Measurements from ENCODE around the gene GNB1. TPM values are rescaled to one million over a fixed set of nuclear protein-coding genes. Genes with fewer than 3 reads are reported as not detected.

Gene GNB1
- total and polyA plus RNA-seq, 10 of the 15 experiments (the other 5 are each of a cell fraction or from before 2014, with no cell fraction given), result 23.0 to 392 (median 93.9) TPM

DNA sequence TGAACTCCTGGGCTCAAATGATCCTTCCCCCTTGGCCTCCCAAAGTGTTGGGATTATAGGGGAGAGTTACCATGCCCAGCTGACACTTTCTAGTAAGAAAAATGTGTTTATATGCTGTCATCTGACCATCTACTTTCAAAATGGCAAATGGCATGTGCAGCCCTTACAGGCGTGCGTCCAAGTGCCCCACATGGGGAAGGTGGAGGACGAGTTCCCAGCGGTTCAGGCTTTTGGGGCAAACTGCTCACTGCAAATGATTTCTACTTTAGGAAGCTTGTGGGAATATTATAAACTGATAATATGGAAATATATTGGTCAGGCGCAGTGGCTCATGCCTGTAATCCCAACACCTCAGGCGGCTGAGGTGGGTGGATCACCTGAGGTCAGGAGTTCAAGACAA is 71.1 kb downstream of the GNB1 start (continued):
- TF ChIP-seq MTA3 (IDR thresholded peaks at IDR 0.05; ENCODE audit: borderline replicate concordance, low read length) (no peak), TCF7 (IDR thresholded peaks at IDR 0.05; ENCODE audit: borderline replicate concordance) (no peak), HCFC1 (IDR thresholded peaks at IDR 0.05; ENCODE audit: low read length) (no peak), POU2F2 (IDR thresholded peaks at IDR 0.05; ENCODE audit: borderline replicate concordance, low read depth, low read length) (no peak)
- TF ChIP-seq, protein P1, sequence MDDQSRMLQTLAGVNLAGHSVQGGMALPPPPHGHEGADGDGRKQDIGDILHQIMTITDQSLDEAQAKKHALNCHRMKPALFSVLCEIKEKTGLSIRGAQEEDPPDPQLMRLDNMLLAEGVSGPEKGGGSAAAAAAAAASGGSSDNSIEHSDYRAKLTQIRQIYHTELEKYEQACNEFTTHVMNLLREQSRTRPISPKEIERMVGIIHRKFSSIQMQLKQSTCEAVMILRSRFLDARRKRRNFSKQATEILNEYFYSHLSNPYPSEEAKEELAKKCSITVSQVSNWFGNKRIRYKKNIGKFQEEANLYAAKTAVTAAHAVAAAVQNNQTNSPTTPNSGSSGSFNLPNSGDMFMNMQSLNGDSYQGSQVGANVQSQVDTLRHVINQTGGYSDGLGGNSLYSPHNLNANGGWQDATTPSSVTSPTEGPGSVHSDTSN (IDR thresholded peaks at IDR 0.05; ENCODE audit: insufficient replicate concordance, low read depth, low read length), result no peak
- TF ChIP-seq, protein P2, sequence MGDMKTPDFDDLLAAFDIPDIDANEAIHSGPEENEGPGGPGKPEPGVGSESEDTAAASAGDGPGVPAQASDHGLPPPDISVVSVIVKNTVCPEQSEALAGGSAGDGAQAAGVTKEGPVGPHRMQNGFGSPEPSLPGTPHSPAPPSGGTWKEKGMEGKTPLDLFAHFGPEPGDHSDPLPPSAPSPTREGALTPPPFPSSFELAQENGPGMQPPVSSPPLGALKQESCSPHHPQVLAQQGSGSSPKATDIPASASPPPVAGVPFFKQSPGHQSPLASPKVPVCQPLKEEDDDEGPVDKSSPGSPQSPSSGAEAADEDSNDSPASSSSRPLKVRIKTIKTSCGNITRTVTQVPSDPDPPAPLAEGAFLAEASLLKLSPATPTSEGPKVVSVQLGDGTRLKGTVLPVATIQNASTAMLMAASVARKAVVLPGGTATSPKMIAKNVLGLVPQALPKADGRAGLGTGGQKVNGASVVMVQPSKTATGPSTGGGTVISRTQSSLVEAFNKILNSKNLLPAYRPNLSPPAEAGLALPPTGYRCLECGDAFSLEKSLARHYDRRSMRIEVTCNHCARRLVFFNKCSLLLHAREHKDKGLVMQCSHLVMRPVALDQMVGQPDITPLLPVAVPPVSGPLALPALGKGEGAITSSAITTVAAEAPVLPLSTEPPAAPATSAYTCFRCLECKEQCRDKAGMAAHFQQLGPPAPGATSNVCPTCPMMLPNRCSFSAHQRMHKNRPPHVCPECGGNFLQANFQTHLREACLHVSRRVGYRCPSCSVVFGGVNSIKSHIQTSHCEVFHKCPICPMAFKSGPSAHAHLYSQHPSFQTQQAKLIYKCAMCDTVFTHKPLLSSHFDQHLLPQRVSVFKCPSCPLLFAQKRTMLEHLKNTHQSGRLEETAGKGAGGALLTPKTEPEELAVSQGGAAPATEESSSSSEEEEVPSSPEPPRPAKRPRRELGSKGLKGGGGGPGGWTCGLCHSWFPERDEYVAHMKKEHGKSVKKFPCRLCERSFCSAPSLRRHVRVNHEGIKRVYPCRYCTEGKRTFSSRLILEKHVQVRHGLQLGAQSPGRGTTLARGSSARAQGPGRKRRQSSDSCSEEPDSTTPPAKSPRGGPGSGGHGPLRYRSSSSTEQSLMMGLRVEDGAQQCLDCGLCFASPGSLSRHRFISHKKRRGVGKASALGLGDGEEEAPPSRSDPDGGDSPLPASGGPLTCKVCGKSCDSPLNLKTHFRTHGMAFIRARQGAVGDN (IDR thresholded peaks at IDR 0.05), result no peak

DNA sequence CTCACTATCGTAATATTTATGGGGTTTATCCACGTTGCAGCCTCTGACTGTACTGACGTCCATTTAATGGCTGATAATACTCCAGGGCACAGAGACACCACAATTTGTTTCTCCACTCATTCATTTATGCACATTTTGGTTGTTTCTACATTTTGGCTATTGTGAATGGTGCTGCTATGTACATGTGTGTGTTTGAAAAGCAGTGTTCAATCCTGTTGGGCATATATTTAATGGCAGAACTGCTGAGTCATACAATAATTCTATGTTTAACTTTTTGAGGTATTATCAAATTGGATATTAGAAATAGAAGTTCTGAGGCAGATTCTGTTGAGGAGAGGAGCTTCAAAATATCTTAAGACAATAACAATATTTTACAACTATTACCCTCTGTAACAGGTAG is 73.7 kb downstream of the GNB1 start:
- Histone ChIP-seq H3K9ac (ENCODE audit: control insufficient read depth, insufficient read depth, low read length) (no peak overlapping the region), H3K4me3 (no peak overlapping the region), H3K4me1 (ENCODE audit: control insufficient read depth, insufficient read depth, low read length) (no peaks in the 10 kb centered on the region), H4K20me1 (ENCODE audit: control insufficient read depth, insufficient read depth) (no peaks in the 10 kb centered on the region; the same call in 1 of the 2 replicates), H3K36me3 (ENCODE audit: control insufficient read depth in 2 of 2, insufficient read depth in 2 of 2, low read length in 1 of 2) (peaks cover 22 to 24% of the 10 kb centered on the region in 2 experiments; a peak in 3 of 4 replicates), H3K4me2 (ENCODE audit: control insufficient read depth, insufficient read depth) (no peak overlapping the region), H3K27ac (ENCODE audit: control insufficient read depth, insufficient read depth) (no peak overlapping the region), H3K9me3 (replicated peaks; ENCODE audit: control insufficient read depth, insufficient read depth, low read length) (no peaks in the 10 kb centered on the region), H3K79me2 (ENCODE audit: control insufficient read depth, insufficient read depth, low read length) (no peaks in the 10 kb centered on the region; the same call in 1 of the 2 replicates), H3K27me3 (replicated peaks in 1 of 2; ENCODE audit: control insufficient read depth in 2 of 2, insufficient read depth in 2 of 2, low read length in 1 of 2) (no peaks in the 10 kb centered on the region), H2AFZ (ENCODE audit: control insufficient read depth, low read depth, low read length) (no peak overlapping the region)
- FAIRE-seq (no peak), DNase-seq (ENCODE audit: low read depth, low spot score) (no peak), ATAC-seq (no peak)
- SMC1A ChIA-PET (ENCODE audit: uncharacterized antibody, unreplicated experiment), result no interaction called here
- RAD21 ChIA-PET (ENCODE audit: unreplicated experiment), result no interaction called here
- 67% methylated on average over 3 of the region's 3 CpGs for WGBS (ENCODE audit: insufficient coverage, insufficient replicate concordance, low lambda C conversion rate, missing lambda C conversion rate)
- POLR2A ChIA-PET, result no interaction called here
- BruUV-seq (replicated peaks), result no TSS peak
- CTCF ChIA-PET, result no interaction called here
- intact Hi-C loops (cut with micrococcal nuclease; ENCODE audit: unreplicated experiment) (no loop called here), in situ Hi-C loops (cut with MboI) (no loop called here)
- no peak for TF ChIP-seq ZBED1 (IDR thresholded peaks at IDR 0.05; ENCODE audit: borderline replicate concordance)
- no peak for TF ChIP-seq STAT1 (conservative IDR thresholded peaks at IDR 0.05)
- TF ChIP-seq HDGF (IDR thresholded peaks at IDR 0.05), result no peak
- no peak for TF ChIP-seq BACH1 (IDR thresholded peaks at IDR 0.05; ENCODE audit: borderline replicate concordance)
- TF ChIP-seq NR2F1 (conservative IDR thresholded peaks at IDR 0.05), result no peak
- TF ChIP-seq RAD21 (IDR thresholded peaks at IDR 0.05; ENCODE audit: insufficient read depth, low read depth, low read length), result no peak

All from GM12878 (cell line).